ENCODE results near the gene TSSC4.
A peak's percentile ranks its signal among the peaks of the same experiment; 100 is the strongest.

TSSC4 gene

GRCh38 chr11:2369896-2370295 is 30.7 kb upstream of the TSSC4 start:
- DNase-seq = no peak

GRCh38 chr11:2374456-2375201 is 25.9 kb upstream of the TSSC4 start:
- DNase-seq = no peak

- DNase-seq = no peak
Measured at GRCh38 chr11:2375341-2375853, 25.2 kb upstream of the TSSC4 start.

GRCh38 chr11:2375964-2376551 is 24.5 kb upstream of the TSSC4 start:
- DNase-seq = no peak

GRCh38 chr11:2376751-2377451 is 23.6 kb upstream of the TSSC4 start, which contains the start of gene CD81:
Gene CD81, plus strand, starts transcription at chr11:2377310. Its CDS starts 240 bp downstream, at chr11:2377550.
- no peak for DNase-seq

- DNase-seq = peak; percentile 14
Measured at GRCh38 chr11:2377511-2378443, 22.8 kb upstream of the TSSC4 start.

GRCh38 chr11:2378527-2379210 is 21.9 kb upstream of the TSSC4 start:
- no peak for DNase-seq

- no peak for DNase-seq
Measured at GRCh38 chr11:2379466-2380174, 20.9 kb upstream of the TSSC4 start.

GRCh38 chr11:2380396-2380795 is 20.2 kb upstream of the TSSC4 start:
- DNase-seq = no peak

- no peak for DNase-seq
Measured at GRCh38 chr11:2380807-2381350, 19.7 kb upstream of the TSSC4 start.

GRCh38 chr11:2381494-2382128 is 18.9 kb upstream of the TSSC4 start:
- DNase-seq = no peak

- no peak for DNase-seq
Measured at GRCh38 chr11:2382129-2382517, 18.4 kb upstream of the TSSC4 start.

GRCh38 chr11:2382936-2383851 is 17.4 kb upstream of the TSSC4 start:
- DNase-seq = no peak

GRCh38 chr11:2383852-2384804 is 16.4 kb upstream of the TSSC4 start:
- DNase-seq = no peak

GRCh38 chr11:2385156-2386151 is 15.1 kb upstream of the TSSC4 start:
- DNase-seq = no peak

GRCh38 chr11:2386591-2386990 is 14.0 kb upstream of the TSSC4 start:
- no peak for DNase-seq

All from NCI-H446 treated with DMSO at 0.1 percent for 48 hours (cell line).